Measurements from ENCODE around the gene ALS2CL.
A peak's percentile ranks its signal among the peaks of the same experiment; 100 is the strongest.
"Not testable (repeated sequence)": the region's sequence is repeated elsewhere in the genome, so short reads cannot be mapped to it uniquely, and the experiment has no call there.

ALS2CL gene

GRCh38 chr3:46693038-46693891 is at the start of gene ALS2CL:
TSS of gene ALS2CL (minus strand) at chr3:46693679. CDS start at chr3:46689440, 4,239 bp downstream.
- no peak for DNase-seq (ENCODE audit: low read depth)
- TF ChIP-seq CTCF (IDR thresholded peaks at IDR 0.05; ENCODE audit: control insufficient read depth, extremely low read depth, insufficient read depth): 0 out of 2 replicates have a peak, but pooled peaks have one; percentile 21
- H3K4me3 ChIP-seq (ENCODE audit: low read depth, low read length): peak within 1 kb of the TSS; percentile 58

- no peak for DNase-seq (ENCODE audit: low read depth)
- H3K4me3 ChIP-seq (ENCODE audit: low read depth, low read length): no peak overlapping the region
- TF ChIP-seq CTCF (IDR thresholded peaks at IDR 0.05; ENCODE audit: control insufficient read depth, extremely low read depth, insufficient read depth): no peak
These were observed 49.6 kb upstream of the ALS2CL start for GRCh38 chr3:46742992-46743585.

- H3K4me3 ChIP-seq (ENCODE audit: low read depth, low read length); DNase-seq (ENCODE audit: low read depth): not testable (repeated sequence)
These were observed 46.1 kb upstream of the ALS2CL start for GRCh38 chr3:46739565-46739964.

- no peak for TF ChIP-seq CTCF (IDR thresholded peaks at IDR 0.05; ENCODE audit: control insufficient read depth, extremely low read depth, insufficient read depth)
- no peak overlapping the region for H3K4me3 ChIP-seq (ENCODE audit: low read depth, low read length)
- no peak for DNase-seq (ENCODE audit: low read depth)
These were observed 43.9 kb upstream of the ALS2CL start for GRCh38 chr3:46737329-46737731.

GRCh38 chr3:46736006-46736872 is 42.8 kb upstream of the ALS2CL start:
- TF ChIP-seq CTCF (IDR thresholded peaks at IDR 0.05; ENCODE audit: control insufficient read depth, extremely low read depth, insufficient read depth): no peak
- no peak for DNase-seq (ENCODE audit: low read depth)
- H3K4me3 ChIP-seq (ENCODE audit: low read depth, low read length): no peak overlapping the region

- no peak overlapping the region for H3K4me3 ChIP-seq (ENCODE audit: low read depth, low read length)
- DNase-seq (ENCODE audit: low read depth): no peak
- no peak for TF ChIP-seq CTCF (IDR thresholded peaks at IDR 0.05; ENCODE audit: control insufficient read depth, extremely low read depth, insufficient read depth)
These were observed 41.3 kb upstream of the ALS2CL start for GRCh38 chr3:46734773-46735172.

All from LNCaP clone FGC (cell line).